HCT116 (cell line): ENCODE data around the gene ATP8A1. TPM values are rescaled to one million over a fixed set of nuclear protein-coding genes. Genes with fewer than 3 reads are reported as not detected.

Experiments used
- ATAC-seq: fragments of 200-7000 bp; cut with Tn5 transposase; 2 replicates; pipeline ENCODE4 v1.9.1; 2020; ENCODE audit warnings: mild to moderate bottlenecking, moderate library complexity
- BruUV-seq: library from RNA; stranded (reverse); fragments of 400-500 nt; replicated peaks from 2 replicates; lab custom pipeline; 2021; lab: Mats Ljungman, UMichigan
- CTCF ChIA-PET: fragments of 300-600 bp; sonication (Branson Sonifier 250); formaldehyde crosslinking; loops from one replicate; lab custom pipeline; 2021; ENCODE audit warnings: antibody characterized with exemption; lab: Charles Lee
- POLR2A ChIA-PET: fragments of 300-600, 350-600 bp; sonication (Branson Sonifier 250); formaldehyde crosslinking; loops from one replicate; lab custom pipeline; 2021; ENCODE audit warnings: antibody characterized with exemption; lab: Charles Lee
- RAD21 ChIA-PET, 2 experiments: fragments of 300-600 bp; sonication (Branson Sonifier 250); formaldehyde crosslinking; loops; one replicate each; lab custom pipeline; 2023; ENCODE audit warnings: low total read pairs in 2 of 2; ENCODE audit not compliant: uncharacterized antibody in 2 of 2, unreplicated experiment in 2 of 2, low non-redundant PET in 1 of 2; lab: Charles Lee
- DNase-seq: peaks from one replicate; pipeline ENCODE4 v3.0.0-alpha.2; 2010; ENCODE audit warnings: low read depth, low spot score
- H2AFZ ChIP-seq: fragments of 200-600 bp; shearing (Covaris generic), sonication (generic); 2 replicates; pipeline ENCODE4 v1.6.1; 2017; ENCODE audit warnings: low read depth, mixed run types, mixed read lengths, antibody characterized with exemption, low read length; ENCODE audit not compliant: poor library complexity, severe bottlenecking
- H3K27ac ChIP-seq: 2 replicates; pipeline ENCODE4 v1.5.1; 2012; ENCODE audit warnings: low read depth, low read length
- H3K27me3 ChIP-seq: fragments of 200-600 bp; sonication (generic); 2 replicates; pipeline ENCODE4 v1.6.1; 2016; ENCODE audit warnings: mixed run types, low read length, mixed read lengths; ENCODE audit not compliant: insufficient read depth
- H3K36me3 ChIP-seq, 2 experiments: fragments of 200-500 bp in 1 of 2; fragments of 200-600 bp in 1 of 2; sonication (Bioruptor generic) in 1 of 2; sonication (generic) in 1 of 2; 2 replicates each; pipeline versions ENCODE4 v1.5.1 to v1.6.1; 2014 to 2016; ENCODE audit warnings: low read length in 2 of 2, inconsistent platforms in 1 of 2, mixed read lengths in 1 of 2, mixed run types in 1 of 2; ENCODE audit not compliant: insufficient read depth in 2 of 2, control insufficient read depth in 1 of 2
- H3K4me1 ChIP-seq, 2 experiments: fragments of 200-600 bp in 1 of 2; sonication (generic) in 1 of 2; 2 replicates each; pipeline versions ENCODE4 v1.5.1 to v1.6.1; 2012 to 2017; ENCODE audit warnings: low read length in 2 of 2, inconsistent platforms in 1 of 2, mild to moderate bottlenecking in 1 of 2, mixed read lengths in 1 of 2, mixed run types in 1 of 2, moderate library complexity in 1 of 2; ENCODE audit not compliant: insufficient read depth in 2 of 2, control insufficient read depth in 1 of 2
- H3K4me2 ChIP-seq: fragments of 200-600 bp; sonication (generic); 2 replicates; pipeline ENCODE4 v1.6.1; 2017; ENCODE audit warnings: mixed run types, low read length, mixed read lengths
- H3K4me3 ChIP-seq, 2 experiments: fragments of 200-600 bp in 1 of 2; sonication (generic) in 1 of 2; replicated peaks in 1 of 2; 2 replicates each; pipeline ENCODE4 v1.5.1; 2011 to 2016; ENCODE audit warnings: low read length in 2 of 2, control low read depth in 1 of 2, low read depth in 1 of 2, mild to moderate bottlenecking in 1 of 2, mixed read lengths in 1 of 2, mixed run types in 1 of 2
- H3K79me2 ChIP-seq: fragments of 200-600 bp; sonication (generic); 2 replicates; pipeline ENCODE4 v1.6.1; 2017; ENCODE audit warnings: mild to moderate bottlenecking, mixed run types, low read length, moderate library complexity, mixed read lengths; ENCODE audit not compliant: insufficient read depth
- H3K9ac ChIP-seq: fragments of 200-600 bp; sonication (generic); 2 replicates; pipeline ENCODE4 v1.6.1; 2016; ENCODE audit warnings: low read length, mixed read lengths
- H3K9me2 ChIP-seq: fragments of 200-600 bp; sonication (generic), shearing (Covaris generic); 2 replicates; pipeline ENCODE4 v1.6.1; 2017; ENCODE audit warnings: mixed run types, mild to moderate bottlenecking, moderate library complexity; ENCODE audit not compliant: insufficient read depth
- H3K9me3 ChIP-seq, 2 experiments: fragments of 200-500 bp in 1 of 2; fragments of 200-600 bp in 1 of 2; sonication (Bioruptor generic) in 1 of 2; sonication (generic) in 1 of 2; 2 replicates each; pipeline ENCODE4 v1.6.1; 2014 to 2017; ENCODE audit warnings: low read length in 2 of 2, mixed read lengths in 2 of 2, inconsistent platforms in 1 of 2, low read depth in 1 of 2, mild to moderate bottlenecking in 1 of 2, mixed run types in 1 of 2, moderate library complexity in 1 of 2; ENCODE audit not compliant: control insufficient read depth in 1 of 2, insufficient read depth in 1 of 2
- H4K20me1 ChIP-seq: fragments of 200-600 bp; sonication (generic), shearing (Covaris generic); 2 replicates; pipeline ENCODE4 v1.6.1; 2017; ENCODE audit warnings: mixed run types, mild to moderate bottlenecking, moderate library complexity; ENCODE audit not compliant: insufficient read depth
- ATF3 ChIP-seq: IDR thresholded peaks from 2 replicates; pipeline ENCODE4 v1.6.1; 2012
- CEBPB ChIP-seq: IDR thresholded peaks from 2 replicates; pipeline ENCODE4 v1.6.1; 2012; ENCODE audit warnings: low read depth
- CTCF ChIP-seq, 3 experiments: fragments of 200-600 bp in 1 of 3; sonication (generic) in 1 of 3; IDR thresholded peaks in 2 of 3; conservative IDR thresholded peaks in 1 of 3; 2 replicates each; pipeline ENCODE4 v1.5.1; 2012 to 2017; ENCODE audit warnings: low read depth in 2 of 3, low read length in 2 of 3, antibody characterized with exemption in 1 of 3, borderline replicate concordance in 1 of 3, control low read depth in 1 of 3, mild to moderate bottlenecking in 1 of 3, mixed read lengths in 1 of 3, mixed run types in 1 of 3, moderate library complexity in 1 of 3; ENCODE audit not compliant: insufficient read depth in 1 of 3
- ELF1 ChIP-seq: IDR thresholded peaks from 2 replicates; pipeline ENCODE4 v1.6.1; 2012; ENCODE audit warnings: low read depth, borderline replicate concordance
- EZH2phosphoT487 ChIP-seq: fragments of 200-600 bp; IDR thresholded peaks from 2 replicates; pipeline ENCODE4 v1.6.1; 2018; ENCODE audit warnings: antibody characterized with exemption, borderline replicate concordance
- JUND ChIP-seq: IDR thresholded peaks from 2 replicates; pipeline ENCODE4 v1.6.1; 2012
- MAX ChIP-seq: IDR thresholded peaks from 2 replicates; pipeline ENCODE4 v1.6.1; 2012
- REST ChIP-seq: IDR thresholded peaks from 2 replicates; pipeline ENCODE4 v1.6.1; 2012; ENCODE audit warnings: low read depth
- SIN3A ChIP-seq: IDR thresholded peaks from 2 replicates; pipeline ENCODE4 v1.6.1; 2012; ENCODE audit warnings: low read depth
- SRF ChIP-seq: IDR thresholded peaks from 2 replicates; pipeline ENCODE4 v1.6.1; 2012; ENCODE audit warnings: low read depth
- YY1 ChIP-seq: IDR thresholded peaks from 2 replicates; pipeline ENCODE4 v1.6.1; 2011; ENCODE audit warnings: low read length, low read depth, moderate library complexity, mild to moderate bottlenecking; ENCODE audit not compliant: insufficient replicate concordance; ENCODE audit errors: extremely low read depth
- ZFX ChIP-seq: fragments of 450-650 bp; IDR thresholded peaks from 2 replicates; pipeline ENCODE4 v1.6.1; 2017
- ZNF274 ChIP-seq: fragments of 200-500 bp; sonication (Bioruptor generic); IDR thresholded peaks from 2 replicates; pipeline ENCODE4 v1.6.1; 2014; ENCODE audit warnings: mild to moderate bottlenecking, low read depth, low read length, inconsistent platforms
- intact Hi-C: fragments of 100-400 bp; cut with micrococcal nuclease; formaldehyde crosslinking; loops from 2 replicates; pipeline ENCODE4 v1.10.0; 2022
- total RNA-seq: library from RNA; stranded (reverse); gene quantifications from one replicate; pipeline ENCODE4 v1.2.1, GENCODE V29; 2021; ENCODE audit not compliant: unreplicated experiment

Gene ATP8A1
- total RNA-seq, 1 experiment from 2014 or later, result 1.9 TPM

- CTCF ChIA-PET, result no interaction called here
- no peak for ATAC-seq
- no peak overlapping the region for H2AFZ ChIP-seq
- no TSS peak for BruUV-seq
- POLR2A ChIA-PET, result no interaction called here
- no peak overlapping the region for H3K9ac ChIP-seq
- intact Hi-C loops, result no loop called here
- H3K27ac ChIP-seq, result no peak overlapping the region
- H3K9me3 ChIP-seq, result no peaks in the 10 kb centered on the region
- no peaks in the 10 kb centered on the region for H3K27me3 ChIP-seq
- H3K4me3 ChIP-seq, result no peak overlapping the region
- H3K4me2 ChIP-seq, result no peak overlapping the region
- peaks cover 0 to under 1% of the 10 kb centered on the region in 2 experiments; a peak in 2 of 4 replicates for H3K4me1 ChIP-seq
- RAD21 ChIA-PET, result no interaction called here
- no peaks in the 10 kb centered on the region; the same call in 1 of the 2 replicates for H4K20me1 ChIP-seq
- no peaks in the 10 kb centered on the region for H3K9me2 ChIP-seq
- H3K36me3 ChIP-seq, result no peaks in the 10 kb centered on the region
- TF ChIP-seq REST, result no peak
- no peak for TF ChIP-seq ZFX
- no peak for TF ChIP-seq YY1
- no peak for TF ChIP-seq EZH2phosphoT487
- TF ChIP-seq ELF1, result no peak
- TF ChIP-seq SIN3A, result no peak
- no peak for TF ChIP-seq SRF
- TF ChIP-seq MAX, result no peak
- TF ChIP-seq ATF3, result no peak
- no peak for TF ChIP-seq JUND
- no peak for TF ChIP-seq CEBPB
- no peak for TF ChIP-seq ZNF274
- TF ChIP-seq CTCF (IDR thresholded peaks at IDR 0.05 in 2 of 3, conservative IDR thresholded peaks at IDR 0.05 in 1 of 3; ENCODE audit: borderline replicate concordance in 1 of 3, insufficient read depth in 1 of 3, low read depth in 2 of 3, low read length in 2 of 3), result no peak
- TF ChIP-seq, all 23 proteins: peak for 0
- no peak for DNase-seq
- H3K79me2 ChIP-seq, result no peaks in the 10 kb centered on the region
Observed at GRCh38 chr4:42561031-42561430, 95.9 kb downstream of the ATP8A1 start.
